ENCODE measurements around the gene GABRR2.
"Not testable (repeated sequence)": the region's sequence is repeated elsewhere in the genome, so short reads cannot be mapped to it uniquely, and the experiment has no call there.

The GABRR2 gene

DNA sequence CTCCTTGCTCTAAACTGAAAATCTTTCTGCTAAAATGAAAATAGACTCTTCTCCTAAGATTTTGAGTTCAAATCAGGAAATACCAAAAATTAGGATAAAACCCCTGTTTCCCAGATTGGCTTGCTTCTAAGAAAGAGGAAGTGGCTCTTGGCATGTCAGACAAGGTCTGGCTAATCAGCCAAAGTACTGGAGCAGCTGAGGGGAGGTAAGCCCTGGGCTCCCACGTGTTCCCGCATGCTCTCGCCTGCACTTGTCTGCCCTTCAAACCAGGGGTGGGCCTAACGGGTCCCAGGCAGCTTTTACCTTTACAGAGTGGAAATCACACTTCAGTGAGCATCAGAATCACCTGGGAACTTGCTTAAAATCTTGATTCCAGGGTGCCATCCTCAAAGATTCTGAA, 54.8 kb downstream of the GABRR2 start:
- DNase-seq (no peak), ATAC-seq (no peak)
- no peak overlapping the region for H3K4me3 Mint-ChIP-seq
- no peaks in the 10 kb centered on the region for H3K27me3 Mint-ChIP-seq
- no peaks in the 10 kb centered on the region for H3K4me1 Mint-ChIP-seq
- no peaks in the 10 kb centered on the region for H3K9me3 Mint-ChIP-seq
- no peak overlapping the region for H3K27ac Mint-ChIP-seq

GRCh38 chr6:89258912-89259311, 56.2 kb downstream of the GABRR2 start:
- Mint-ChIP-seq H3K4me3 (no peak overlapping the region), H3K27ac (no peak overlapping the region), H3K4me1 (no peaks in the 10 kb centered on the region), H3K9me3 (no peaks in the 10 kb centered on the region), H3K27me3 (no peaks in the 10 kb centered on the region)
- no peak for ATAC-seq
- DNase-seq: no peak

DNA sequence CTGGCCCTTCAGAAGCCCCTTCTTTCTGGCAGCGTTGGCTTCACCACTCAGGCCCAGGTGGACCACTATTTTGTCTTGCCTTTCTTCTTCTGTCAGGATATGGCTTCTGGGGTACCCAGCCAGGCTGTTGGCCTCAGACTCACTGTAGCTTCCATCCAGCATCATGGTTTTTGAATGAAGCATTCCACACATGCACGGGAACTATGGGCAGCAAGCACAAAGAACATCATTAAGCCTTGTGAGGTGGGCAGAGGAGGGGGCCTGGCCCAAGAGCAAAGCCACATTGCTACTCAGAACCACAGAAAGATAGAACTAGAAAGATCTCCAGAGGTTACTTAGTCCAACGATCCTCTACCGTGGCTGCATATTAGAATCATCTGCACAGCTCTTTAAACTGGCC, 57.3 kb downstream of the GABRR2 start:
- Mint-ChIP-seq H3K27me3 (no peaks in the 10 kb centered on the region), H3K27ac (no peak overlapping the region), H3K4me1 (no peaks in the 10 kb centered on the region), H3K9me3 (no peaks in the 10 kb centered on the region), H3K4me3 (no peak overlapping the region)
- no peak for DNase-seq
- ATAC-seq: no peak

DNA sequence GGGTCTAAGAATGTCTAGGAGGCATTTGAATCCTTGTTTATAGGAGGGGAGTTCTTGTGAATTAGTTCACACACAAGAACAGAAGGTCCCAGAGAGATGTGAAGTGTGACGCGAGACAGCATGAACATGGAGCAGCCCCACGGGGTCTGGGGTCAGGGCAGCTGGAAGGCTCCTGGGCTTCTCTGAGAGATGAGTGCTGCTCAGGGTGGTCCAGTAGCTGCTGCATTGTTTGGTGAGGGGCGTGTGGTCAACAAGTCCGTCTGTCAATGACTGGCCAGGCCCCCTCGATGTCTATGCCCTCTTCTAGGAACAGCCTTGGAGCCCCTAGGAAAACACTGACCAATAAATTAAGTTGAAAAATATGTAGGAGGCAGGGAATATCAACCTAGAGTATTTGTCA, 57.8 kb downstream of the GABRR2 start:
- no peak for DNase-seq
- Mint-ChIP-seq H3K4me3 (no peak overlapping the region), H3K27me3 (no peaks in the 10 kb centered on the region), H3K27ac (no peak overlapping the region), H3K9me3 (no peaks in the 10 kb centered on the region), H3K4me1 (no peaks in the 10 kb centered on the region)
- ATAC-seq: no peak

DNA sequence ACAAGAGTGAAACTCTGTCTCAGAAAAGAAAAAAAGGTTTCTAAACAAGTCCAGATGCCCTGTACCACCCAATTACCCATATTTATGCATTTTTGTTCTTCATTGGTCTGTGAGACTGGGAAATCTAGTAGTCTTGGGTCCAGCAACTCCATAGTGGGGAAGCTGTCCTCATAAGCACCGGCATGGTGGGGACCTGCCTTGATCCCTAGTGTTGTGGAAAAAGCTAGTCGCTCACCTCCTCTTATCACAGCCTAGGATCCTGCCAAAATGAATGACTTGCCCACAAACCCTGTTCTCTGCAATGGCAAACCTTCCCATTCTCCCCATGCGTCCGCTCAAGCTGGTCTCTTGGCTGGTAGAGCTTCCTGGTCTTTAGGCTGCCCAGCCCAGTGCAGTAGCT, 59.7 kb downstream of the GABRR2 start:
- H3K27ac Mint-ChIP-seq: no peak overlapping the region
- DNase-seq (no peak), ATAC-seq (no peak)
- no peaks in the 10 kb centered on the region for H3K4me1 Mint-ChIP-seq
- H3K4me3 Mint-ChIP-seq: no peak overlapping the region
- H3K27me3 Mint-ChIP-seq: no peaks in the 10 kb centered on the region
- no peaks in the 10 kb centered on the region for H3K9me3 Mint-ChIP-seq

GRCh38 chr6:89254569-89254968, 60.5 kb downstream of the GABRR2 start:
- H3K27ac Mint-ChIP-seq: no peak overlapping the region
- DNase-seq (no peak), ATAC-seq (no peak)
- no peaks in the 10 kb centered on the region for H3K27me3 Mint-ChIP-seq
- H3K9me3 Mint-ChIP-seq: no peaks in the 10 kb centered on the region
- no peaks in the 10 kb centered on the region for H3K4me1 Mint-ChIP-seq
- H3K4me3 Mint-ChIP-seq: no peak overlapping the region

GRCh38 chr6:89252907-89253306, 62.2 kb downstream of the GABRR2 start:
- H3K4me3 Mint-ChIP-seq: no peak overlapping the region
- DNase-seq (no peak), ATAC-seq (no peak)
- no peak overlapping the region for H3K27ac Mint-ChIP-seq
- no peaks in the 10 kb centered on the region for H3K27me3 Mint-ChIP-seq
- H3K4me1 Mint-ChIP-seq: no peaks in the 10 kb centered on the region
- H3K9me3 Mint-ChIP-seq: no peaks in the 10 kb centered on the region

GRCh38 chr6:89251976-89252375, 63.1 kb downstream of the GABRR2 start:
- ATAC-seq (no peak), DNase-seq (no peak)
- Mint-ChIP-seq H3K27ac (no peak overlapping the region), H3K4me3 (no peak overlapping the region), H3K27me3 (no peaks in the 10 kb centered on the region), H3K9me3 (no peaks in the 10 kb centered on the region), H3K4me1 (no peaks in the 10 kb centered on the region)

DNA sequence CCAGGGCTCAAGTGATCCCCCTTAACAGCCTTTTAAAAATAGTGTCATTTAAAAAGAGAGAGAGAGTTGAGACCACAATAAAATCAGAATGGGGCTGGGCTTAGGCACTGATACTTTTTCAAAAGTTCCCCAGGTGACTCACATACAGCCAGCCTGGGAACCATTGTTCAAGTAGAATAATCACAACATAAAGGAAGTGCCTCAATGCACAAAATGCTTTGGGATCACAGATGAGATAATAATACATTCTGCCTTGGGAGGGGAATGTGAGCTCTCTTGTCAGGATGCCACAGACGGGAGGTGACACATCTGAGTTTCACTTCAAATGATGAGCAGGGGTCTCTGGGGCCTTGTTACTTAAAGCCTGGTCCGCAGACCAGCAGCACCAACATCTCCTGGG, 63.9 kb downstream of the GABRR2 start:
- no peaks in the 10 kb centered on the region for H3K9me3 Mint-ChIP-seq
- DNase-seq (no peak), ATAC-seq (no peak)
- no peaks in the 10 kb centered on the region for H3K4me1 Mint-ChIP-seq
- H3K4me3 Mint-ChIP-seq: no peak overlapping the region
- peak overlapping the region in 1 of 2 donors; percentile 42 for H3K27ac Mint-ChIP-seq
- peaks cover 6% of the 10 kb centered on the region for H3K27me3 Mint-ChIP-seq

DNA sequence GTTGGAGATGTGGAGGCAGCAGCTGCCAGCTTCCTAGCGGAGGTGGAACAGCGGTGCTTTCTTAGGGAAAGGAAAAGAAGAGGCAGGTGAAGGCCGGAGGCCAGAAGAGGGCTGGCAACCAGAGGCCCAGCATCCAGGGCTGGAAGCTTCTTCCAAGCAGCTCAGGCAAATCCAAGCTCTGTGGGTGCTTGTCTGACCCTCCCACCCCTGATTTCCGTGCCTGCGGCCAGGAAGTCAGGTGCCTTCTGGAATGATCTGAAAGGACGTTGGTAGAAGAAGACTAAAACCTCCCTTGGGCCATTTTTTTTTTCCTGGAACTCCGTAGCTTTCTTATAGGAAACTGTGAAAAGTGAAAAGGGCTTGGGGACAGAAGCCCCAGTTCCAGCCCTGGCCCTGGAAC, 64.9 kb downstream of the GABRR2 start:
- no peak overlapping the region for H3K4me3 Mint-ChIP-seq
- H3K9me3 Mint-ChIP-seq: no peaks in the 10 kb centered on the region
- H3K27ac Mint-ChIP-seq: no peak overlapping the region
- H3K27me3 Mint-ChIP-seq: peaks cover 10% of the 10 kb centered on the region
- no peak for ATAC-seq
- no peak for DNase-seq
- H3K4me1 Mint-ChIP-seq: no peaks in the 10 kb centered on the region

DNA sequence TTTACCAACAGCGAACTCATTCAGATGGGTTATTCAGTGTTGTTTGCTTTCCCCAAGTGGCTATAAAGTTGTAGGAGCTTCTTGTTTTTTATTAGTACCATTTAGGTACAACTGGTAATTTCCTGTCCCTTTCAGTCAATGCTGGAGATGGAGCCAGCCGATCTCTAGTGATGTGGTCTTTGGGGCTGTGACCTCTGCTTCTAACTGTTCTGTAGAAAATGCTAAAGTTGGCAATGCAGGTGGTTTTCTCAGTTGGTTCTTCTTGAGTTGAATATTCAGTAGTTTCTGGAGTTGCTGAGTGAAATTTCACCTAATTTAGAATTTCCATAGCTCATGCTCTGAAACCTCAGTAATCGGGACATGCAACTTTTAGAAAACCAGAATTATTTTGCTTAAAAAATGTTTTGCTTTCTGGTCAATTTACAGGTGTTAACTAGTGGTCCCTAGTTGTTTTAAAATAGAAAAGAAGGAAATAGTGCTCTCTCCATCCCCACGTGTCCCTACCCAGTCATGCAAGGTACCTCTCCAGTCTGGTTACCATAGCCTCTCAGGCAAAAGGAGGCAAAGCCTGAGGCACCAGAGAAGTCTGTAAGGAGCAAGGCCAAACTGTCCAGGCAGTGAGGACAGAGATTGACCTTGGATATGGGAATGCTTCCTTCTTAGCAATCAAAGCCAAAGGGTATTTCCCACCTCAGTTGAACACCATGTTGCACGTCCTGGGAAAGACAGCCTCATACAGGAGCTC, 70.7 kb downstream of the GABRR2 start:
- H3K4me1 Mint-ChIP-seq: peaks cover 29% of the 10 kb centered on the region
- no peak overlapping the region for H3K27ac Mint-ChIP-seq
- no peak overlapping the region for H3K4me3 Mint-ChIP-seq
- no peak for DNase-seq
- H3K9me3 Mint-ChIP-seq: no peaks in the 10 kb centered on the region
- no peak for ATAC-seq
- H3K27me3 Mint-ChIP-seq: peaks cover 10% of the 10 kb centered on the region

GRCh38 chr6:89243331-89243629, 71.8 kb downstream of the GABRR2 start:
- ATAC-seq (no peak), DNase-seq (no peak)
- peaks cover 34% of the 10 kb centered on the region for H3K4me1 Mint-ChIP-seq
- no peaks in the 10 kb centered on the region for H3K9me3 Mint-ChIP-seq
- peaks cover 10% of the 10 kb centered on the region for H3K27me3 Mint-ChIP-seq
- H3K27ac Mint-ChIP-seq: no peak overlapping the region
- H3K4me3 Mint-ChIP-seq: no peak overlapping the region

DNA sequence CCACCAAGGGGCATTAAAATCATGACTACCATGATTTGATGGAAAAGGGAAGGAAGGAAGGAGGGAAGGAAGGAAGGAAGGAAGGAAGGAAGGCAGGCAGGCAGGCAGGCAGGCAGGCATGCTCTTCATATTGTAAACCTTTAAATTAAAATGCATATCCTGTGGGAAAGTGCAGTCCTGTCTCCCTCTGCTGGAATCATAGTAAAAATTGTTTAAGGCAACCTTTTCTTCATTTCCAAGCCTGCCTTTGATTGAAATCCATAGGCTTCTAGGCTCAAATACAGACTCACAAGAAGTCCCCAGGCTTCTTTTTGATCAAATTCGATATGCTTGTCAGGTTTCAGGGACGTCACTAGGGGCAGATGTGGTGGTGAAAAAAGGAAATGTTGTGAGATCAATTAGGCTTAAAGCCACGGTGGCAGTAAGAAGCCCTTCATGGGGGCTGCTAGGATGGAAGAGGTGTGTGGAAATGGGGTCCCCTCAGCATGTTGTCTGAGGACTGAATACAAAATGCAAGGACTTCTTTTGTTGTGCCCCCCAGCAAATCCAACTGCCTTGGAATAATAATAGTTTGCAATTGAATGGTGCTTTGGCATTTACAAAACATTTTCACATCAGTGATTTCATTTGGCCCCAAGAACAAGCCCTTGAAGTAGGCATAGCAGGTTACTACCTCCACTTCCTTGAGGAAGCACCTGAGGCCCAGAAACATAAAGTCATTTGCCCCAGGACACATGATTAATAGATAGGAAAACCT, 72.3 kb downstream of the GABRR2 start:
- ATAC-seq (peak; percentile 52), DNase-seq (no peak)
- H3K9me3 Mint-ChIP-seq: no peaks in the 10 kb centered on the region
- H3K27me3 Mint-ChIP-seq: peaks cover 10% of the 10 kb centered on the region
- H3K4me3 Mint-ChIP-seq: no peak overlapping the region
- H3K4me1 Mint-ChIP-seq: peaks cover 34% of the 10 kb centered on the region
- H3K27ac Mint-ChIP-seq: no peak overlapping the region

DNA sequence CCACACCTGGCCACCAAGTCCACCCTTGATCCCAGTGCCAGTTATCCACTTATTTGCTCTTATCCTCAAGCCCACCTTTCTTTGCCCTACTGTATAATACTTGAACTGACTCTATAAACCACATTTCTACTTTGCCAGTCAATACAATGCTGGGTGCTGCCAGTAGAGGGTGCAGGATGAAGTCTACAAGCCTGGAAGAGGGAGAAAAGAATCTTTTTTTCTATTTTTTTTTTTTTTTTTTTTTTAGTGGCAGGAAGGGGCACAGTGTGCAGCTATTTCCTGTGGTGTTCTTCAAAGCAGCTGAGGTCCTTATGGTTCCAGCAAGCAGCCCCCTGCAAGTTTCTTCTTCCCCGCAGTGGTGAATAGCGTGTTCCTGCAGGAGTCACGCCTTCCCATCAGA, 75.8 kb downstream of the GABRR2 start:
- peaks cover 36% of the 10 kb centered on the region for H3K4me1 Mint-ChIP-seq
- ATAC-seq: peak; percentile 86
- DNase-seq: peak; percentile 17 to 54
- peak overlapping the region in 1 of 2 donors; percentile 31 for H3K27ac Mint-ChIP-seq
- peak overlapping the region in 1 of 2 donors; percentile 13 for H3K4me3 Mint-ChIP-seq
- peaks cover 15% of the 10 kb centered on the region for H3K27me3 Mint-ChIP-seq
- no peaks in the 10 kb centered on the region for H3K9me3 Mint-ChIP-seq

DNA sequence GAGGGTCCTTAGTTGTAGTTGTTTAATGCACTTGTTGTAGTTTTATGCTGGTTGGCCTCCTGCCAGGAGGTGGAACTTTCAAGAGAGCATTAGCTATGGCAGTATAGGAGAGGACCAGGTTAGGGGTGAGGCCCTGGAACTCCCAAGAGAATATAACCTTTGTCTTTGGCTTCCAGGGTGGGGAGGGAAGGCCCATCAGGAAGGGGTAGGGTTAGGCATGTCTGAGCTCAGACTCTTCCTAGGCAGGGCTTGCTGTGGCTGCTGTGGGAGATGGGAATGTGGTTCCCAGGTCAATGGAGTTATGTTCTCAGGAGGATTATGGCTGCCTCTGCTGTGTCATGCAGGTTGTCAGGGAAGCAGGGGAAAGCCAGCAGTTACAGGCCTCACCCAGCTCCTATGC, 77.9 kb downstream of the GABRR2 start:
- peaks cover 34% of the 10 kb centered on the region for H3K27me3 Mint-ChIP-seq
- no peak overlapping the region for H3K4me3 Mint-ChIP-seq
- no peak overlapping the region for H3K27ac Mint-ChIP-seq
- DNase-seq (no peak), ATAC-seq (no peak)
- peaks cover 27% of the 10 kb centered on the region for H3K4me1 Mint-ChIP-seq
- no peaks in the 10 kb centered on the region for H3K9me3 Mint-ChIP-seq

DNA sequence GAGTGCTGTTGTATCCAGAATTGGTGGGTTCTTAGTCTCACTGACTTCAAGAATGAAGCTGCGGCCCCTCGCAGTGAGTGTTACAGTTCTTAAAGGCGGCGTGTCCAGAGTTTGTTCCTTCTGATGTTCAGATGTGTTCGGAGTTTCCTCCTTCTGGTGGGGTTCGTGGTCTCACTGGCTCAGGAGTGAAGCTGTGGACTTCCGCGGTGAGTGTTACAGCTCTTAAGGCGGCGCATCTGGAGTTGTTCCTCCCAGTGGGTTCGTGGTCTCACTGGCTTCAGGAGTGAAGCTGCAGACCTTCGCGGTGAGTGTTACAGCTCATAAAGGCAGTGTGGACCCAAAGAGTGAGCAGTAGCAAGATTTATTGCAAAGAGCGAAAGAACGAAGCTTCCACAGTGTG, 81.5 kb downstream of the GABRR2 start:
- ATAC-seq, DNase-seq, H3K9me3 Mint-ChIP-seq: not testable (repeated sequence)
- Mint-ChIP-seq H3K27me3 (peaks cover 46% of the 10 kb centered on the region), H3K27ac (peak overlapping the region in 1 of 2 donors; percentile 47), H3K4me3 (peak overlapping the region; percentile 61 to 74), H3K4me1 (peaks cover 14% of the 10 kb centered on the region)

- H3K27me3 Mint-ChIP-seq: peaks cover 7% of the 10 kb centered on the region
- H3K27ac Mint-ChIP-seq: no peak overlapping the region
- no peaks in the 10 kb centered on the region for H3K4me1 Mint-ChIP-seq
- peaks cover 0 to 7% of the 10 kb centered on the region in 2 donors for H3K9me3 Mint-ChIP-seq
- ATAC-seq (no peak), DNase-seq (no peak)
- H3K4me3 Mint-ChIP-seq: no peak overlapping the region
These were observed 92.4 kb downstream of the GABRR2 start for GRCh38 chr6:89222712-89223039.
